CD4-positive, alpha-beta T cell treated with Interleukin-10 for 1 hour (primary cell): ENCODE data around the gene BRINP2.

Source experiments
- DNase-seq: peaks from one replicate; pipeline ENCODE4 v3.0.0-alpha.2; 2020

The BRINP2 gene

DNA sequence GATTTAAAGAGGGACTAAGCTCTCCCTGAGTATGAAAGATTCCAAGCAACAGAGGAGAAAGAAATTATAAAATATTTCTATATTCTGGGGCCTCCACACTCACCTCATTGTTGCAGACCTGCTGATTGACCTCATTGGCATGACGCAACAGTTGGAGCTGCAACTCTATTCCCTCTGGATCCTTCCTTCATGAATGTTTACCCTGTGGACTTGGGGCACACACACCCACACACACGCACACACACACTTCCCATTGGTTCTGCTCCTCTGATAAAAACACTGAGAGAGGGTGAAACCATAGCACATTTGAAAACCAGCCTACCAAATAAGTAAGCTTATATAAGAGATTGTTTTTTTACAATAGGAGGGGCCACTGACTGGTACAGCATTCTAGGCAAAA lies 159.1 kb downstream of the BRINP2 start:
- no peak for DNase-seq
